ENCODE data around the gene ALMS1. TPM values are rescaled to one million over a fixed set of nuclear protein-coding genes. Genes with fewer than 3 reads are reported as not detected.

The ALMS1 gene
- total and polyA plus RNA-seq, 9 of the 15 experiments (the other 6 are each of a cell fraction or from before 2014, with no cell fraction given): 1.4 to 26.3 (median 13.6) TPM

- no peak for ATAC-seq
- POLR2A ChIA-PET: no interaction called here
- Histone ChIP-seq H3K79me2 (ENCODE audit: control insufficient read depth, insufficient read depth, low read length) (no peaks in the 10 kb centered on the region), H3K27ac (ENCODE audit: extremely low read depth, low read depth, low read length) (no peak overlapping the region), H3K9me1 (ENCODE audit: control insufficient read depth, insufficient read depth, low read length) (no peaks in the 10 kb centered on the region), H3K4me3 (no peak overlapping the region), H3K4me2 (ENCODE audit: insufficient read depth, low read length) (no peak overlapping the region), H3K36me3 (ENCODE audit: control insufficient read depth, insufficient read depth, low read length) (no peaks in the 10 kb centered on the region), H3K9me3 (replicated peaks; ENCODE audit: control insufficient read depth, insufficient read depth, low read depth, low read length) (no peaks in the 10 kb centered on the region), H3K27me3 (ENCODE audit: control insufficient read depth in 2 of 2, insufficient read depth in 2 of 2, low read length in 2 of 2) (no peaks in the 10 kb centered on the region), H3K9ac (ENCODE audit: insufficient read depth in 1 of 2, low read depth in 2 of 2, low read length in 2 of 2) (no peak overlapping the region), H3K4me1 (replicated peaks in 1 of 2; ENCODE audit: control insufficient read depth in 2 of 2, insufficient read depth in 2 of 2, low read length in 2 of 2) (no peaks in the 10 kb centered on the region), H2AFZ (ENCODE audit: low read depth, low read length) (no peak overlapping the region), H4K20me1 (replicated peaks; ENCODE audit: control insufficient read depth, insufficient read depth, low read length) (no peaks in the 10 kb centered on the region)
- 100% methylated on average over 1 of the region's 1 CpG for WGBS (ENCODE audit: insufficient coverage, low coverage, missing lambda C conversion rate)
- FAIRE-seq: no peak
- CTCF ChIA-PET (ENCODE audit: low intra/inter-chr PET ratio): no interaction called here
- no peak for DNase-seq (ENCODE audit: extremely low read depth in 1 of 4, low spot score in 3 of 4)
- in situ Hi-C loops (cut with MboI) (no loop called here), intact Hi-C loops (cut with micrococcal nuclease) (no loop called here)
- no TSS peak for BruUV-seq (replicated peaks)
- TF ChIP-seq LEF1 (IDR thresholded peaks at IDR 0.05) (no peak), SIRT6 (IDR thresholded peaks at IDR 0.05; ENCODE audit: low read depth, low read length) (no peak), MIER1 (IDR thresholded peaks at IDR 0.05; ENCODE audit: low read depth) (no peak), ELK3 (CRISPR knock-in tag; IDR thresholded peaks at IDR 0.05) (no peak), FOXA3 (CRISPR knock-in tag; conservative IDR thresholded peaks at IDR 0.05 in 1 of 2, IDR thresholded peaks at IDR 0.05 in 1 of 2) (no peak), ZNF239 (CRISPR knock-in tag; IDR thresholded peaks at IDR 0.05) (no peak), DDX20 (tag; IDR thresholded peaks at IDR 0.05; ENCODE audit: low read depth) (no peak), MCM3 (IDR thresholded peaks at IDR 0.05) (no peak), HIVEP1 (CRISPR knock-in tag; IDR thresholded peaks at IDR 0.05) (no peak), RAD51 (IDR thresholded peaks at IDR 0.05; ENCODE audit: borderline replicate concordance, low read depth) (no peak)
Observed at GRCh38 chr2:73564986-73565385, 179.3 kb downstream of the ALMS1 start.

Data from K562 (cell line).